Measurements from ENCODE around the gene MAGEB3. TPM values are rescaled to one million over a fixed set of nuclear protein-coding genes. Genes with fewer than 3 reads are reported as not detected.
A peak's percentile ranks its signal among the peaks of the same experiment; 100 is the strongest.

MAGEB3 gene
- total RNA-seq, 1 donor from 2014 or later, result 0.92 TPM

GRCh38 chrX:30280428-30280827, 50.0 kb downstream of the MAGEB3 start:
- H3K4me3 Mint-ChIP-seq, result no peak overlapping the region
- H3K36me3 Mint-ChIP-seq, result no peaks in the 10 kb centered on the region
- DNase-seq (ENCODE audit: extremely low spot score, unreplicated experiment), result no peak
- H3K9me3 Mint-ChIP-seq, result peaks cover 3% of the 10 kb centered on the region
- no peak overlapping the region for H3K27ac Mint-ChIP-seq
- H3K4me1 Mint-ChIP-seq (ENCODE audit: unreplicated experiment), result peaks cover 4% of the 10 kb centered on the region
- no peaks in the 10 kb centered on the region for H3K27me3 Mint-ChIP-seq
- no peak for TF ChIP-seq CTCF (conservative IDR thresholded peaks at IDR 0.05)

GRCh38 chrX:30282527-30282926, 52.1 kb downstream of the MAGEB3 start:
- Mint-ChIP-seq H3K4me3 (no peak overlapping the region), H3K27me3 (no peaks in the 10 kb centered on the region), H3K9me3 (peaks cover 4% of the 10 kb centered on the region), H3K4me1 (ENCODE audit: unreplicated experiment) (peaks cover 4% of the 10 kb centered on the region), H3K27ac (peak overlapping the region; percentile 94), H3K36me3 (no peaks in the 10 kb centered on the region)
- DNase-seq (ENCODE audit: extremely low spot score, unreplicated experiment), result no peak
- TF ChIP-seq CTCF (conservative IDR thresholded peaks at IDR 0.05), result no peak

GRCh38 chrX:30283456-30284200, 53.2 kb downstream of the MAGEB3 start:
- Mint-ChIP-seq H3K27me3 (no peaks in the 10 kb centered on the region), H3K27ac (peak overlapping the region; percentile 94), H3K36me3 (no peaks in the 10 kb centered on the region), H3K4me3 (peak overlapping the region; percentile 29), H3K9me3 (peaks cover 4% of the 10 kb centered on the region), H3K4me1 (ENCODE audit: unreplicated experiment) (peaks cover 4% of the 10 kb centered on the region)
- DNase-seq (ENCODE audit: extremely low spot score, unreplicated experiment), result no peak
- TF ChIP-seq CTCF (conservative IDR thresholded peaks at IDR 0.05), result no peak

Other genes with a start within 250 kb of the MAGEB3 start
- gene MAGEB2, start 15.1 kb upstream of the MAGEB3 start, total RNA-seq (ENCODE audit: low replicate concordance), result not detected in 2 replicates
- not detected in 2 replicates for gene MAGEB4, start 11.3 kb downstream of the MAGEB3 start, total RNA-seq (ENCODE audit: low replicate concordance)
- not detected in 2 replicates for gene MAGEB1, start 16.5 kb downstream of the MAGEB3 start, total RNA-seq (ENCODE audit: low replicate concordance)
- 12.7 and 14.1 TPM in 2 replicates for gene NR0B1, start 78.7 kb downstream of the MAGEB3 start, total RNA-seq (ENCODE audit: low replicate concordance)

Measured in type B pancreatic cell (in vitro differentiated cells).